HTERT RPE-1 (cell line): ENCODE data around the gene RRP1.

ENCODE experiments used
- in situ Hi-C: fragments of 300-500 bp; cut with MboI; formaldehyde crosslinking; loops from 4 replicates; pipeline ENCODE4 v1.14.3; 2020; ENCODE audit warnings: low sequenced_read_pairs

The RRP1 gene

DNA sequence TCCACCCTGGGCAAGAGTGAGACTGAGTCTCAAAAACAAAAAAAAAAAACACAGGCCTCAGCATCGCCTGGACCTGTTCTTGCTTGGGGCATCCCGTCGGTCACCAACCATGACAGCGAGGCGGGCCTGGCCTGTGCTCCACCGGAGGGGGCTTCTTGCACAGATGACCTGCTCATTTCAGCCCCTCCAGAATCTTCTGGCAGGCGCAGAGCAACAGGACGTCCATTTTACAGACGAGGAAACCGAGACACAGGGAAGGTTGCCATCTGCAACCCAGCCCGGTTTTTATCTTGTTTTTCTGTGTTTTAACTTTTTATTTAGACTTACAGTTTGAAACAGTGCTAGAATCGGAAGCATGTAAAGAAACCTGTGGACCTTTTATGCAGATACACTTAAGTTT lies 14.2 kb upstream of the RRP1 start:
- in situ Hi-C loops = no loop called here

DNA sequence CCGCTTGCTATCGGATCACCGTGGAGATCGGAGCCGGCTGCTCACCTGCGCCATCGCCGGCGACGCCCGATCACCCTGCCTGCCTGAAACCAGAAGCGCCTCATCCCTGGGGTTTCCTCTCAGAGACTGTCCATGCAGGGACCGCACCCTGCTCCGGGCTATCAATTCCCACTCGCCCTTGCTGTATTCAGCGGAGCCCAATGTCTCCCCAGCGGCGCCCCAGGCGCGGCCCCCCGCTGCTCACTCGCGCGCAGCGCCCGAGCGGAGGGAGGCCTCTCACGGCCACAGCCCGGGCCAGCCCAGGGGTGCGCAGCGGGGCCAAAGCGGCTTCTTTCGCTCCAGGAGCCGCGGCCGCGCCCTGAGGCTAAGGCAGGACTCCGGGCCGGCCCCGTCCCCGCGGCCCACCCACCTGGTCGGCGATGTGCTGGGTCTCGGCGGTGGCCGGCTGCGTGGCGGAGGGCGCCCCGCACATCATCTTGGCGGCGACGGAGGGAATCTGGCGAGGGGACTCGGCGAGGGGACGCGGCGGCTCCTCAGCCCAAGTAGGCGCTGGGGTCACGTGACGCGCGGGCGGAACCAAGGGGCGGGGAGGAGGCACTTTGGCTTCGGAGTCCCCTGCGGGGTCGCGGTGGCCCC lies 13.5 kb upstream of the RRP1 start, which contains the start of gene CSTB:
Gene CSTB, minus strand, starts transcription at position 514 of the 636 bp plus-strand sequence. Its CDS starts 39 bp downstream, at position 475.
- in situ Hi-C loops = no loop called here

DNA sequence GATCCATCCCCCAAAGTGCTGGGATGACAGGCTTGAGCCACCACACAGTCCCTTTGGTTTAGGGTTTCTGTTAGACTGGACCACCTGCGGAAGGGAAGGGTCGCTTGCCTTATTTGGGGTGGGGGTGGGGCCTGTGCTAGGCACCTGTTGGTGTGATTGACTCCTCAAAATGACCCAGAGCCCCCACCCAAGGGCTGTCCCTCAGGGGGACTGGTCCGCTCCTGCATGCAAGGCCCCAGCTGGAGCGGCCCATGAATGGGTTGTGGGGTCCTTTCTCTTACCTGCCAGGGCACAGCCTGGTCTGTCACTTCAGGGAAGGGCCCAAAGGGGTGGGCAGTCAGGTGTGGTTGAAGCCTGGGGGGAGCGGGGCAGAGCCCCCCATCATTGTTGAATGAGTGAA lies 11.4 kb upstream of the RRP1 start:
- in situ Hi-C loops = no loop called here

DNA sequence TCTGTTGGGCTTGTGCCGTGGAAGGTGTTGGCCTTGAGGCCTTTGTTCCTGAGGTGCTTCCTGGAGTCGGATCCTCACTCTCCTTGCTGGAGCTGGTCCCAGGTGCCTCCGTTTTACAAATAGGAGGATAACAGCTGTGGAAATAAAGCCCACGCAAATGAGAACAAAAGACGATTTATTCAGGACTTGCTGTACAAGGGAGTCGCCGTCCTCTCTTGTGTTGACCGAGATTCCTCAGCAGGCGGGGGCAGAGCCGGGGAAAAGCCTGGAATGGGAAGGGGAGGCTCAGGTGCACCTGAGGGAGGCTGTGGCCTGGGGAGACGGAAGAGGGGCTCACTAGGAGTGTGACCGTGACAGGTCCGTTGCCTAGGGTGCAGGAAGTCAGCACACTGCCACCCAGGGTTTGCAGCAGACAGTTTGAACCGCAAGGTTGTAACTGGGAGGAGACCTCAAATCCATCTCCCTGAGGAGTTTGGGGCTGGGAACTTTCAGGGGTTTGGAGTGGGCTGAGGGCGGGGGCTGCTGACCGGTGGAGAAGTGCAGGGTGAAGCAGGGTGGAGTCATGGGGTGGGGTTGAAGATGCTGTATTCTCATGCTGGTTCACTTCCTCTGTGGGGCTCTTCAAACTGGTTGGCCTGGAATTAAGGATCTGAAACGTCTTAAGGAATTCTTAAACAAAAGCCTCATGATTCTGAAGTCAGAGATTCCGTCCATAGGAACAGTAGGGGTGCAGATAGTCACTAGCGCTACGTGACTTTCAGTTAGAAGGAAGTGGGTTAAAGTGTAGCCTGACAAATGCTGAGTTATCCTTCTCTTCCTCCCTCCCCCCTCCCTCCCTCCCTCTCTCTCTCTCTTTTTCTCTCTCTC lies 10.7 kb upstream of the RRP1 start:
- in situ Hi-C loops = no loop called here

DNA sequence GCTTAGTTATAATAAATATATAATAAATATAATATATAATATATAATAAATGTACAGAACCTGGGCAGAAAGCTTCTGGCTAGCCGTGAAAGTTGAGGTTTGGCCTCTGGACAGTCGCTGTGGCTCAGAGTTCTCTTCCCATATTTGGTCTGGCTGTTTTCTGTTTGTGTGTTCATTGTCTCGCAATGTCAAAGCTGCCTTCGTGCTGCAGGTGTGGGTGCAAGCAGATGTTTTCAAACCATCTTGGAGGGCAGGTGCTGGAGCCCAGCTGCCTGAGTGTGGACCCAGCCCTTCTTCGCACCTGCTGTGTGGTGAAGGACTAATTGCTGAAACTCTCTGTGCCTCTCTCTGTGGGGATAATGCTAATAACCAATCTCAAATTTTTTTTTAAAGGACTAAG lies 9.7 kb upstream of the RRP1 start:
- in situ Hi-C loops = no loop called here

DNA sequence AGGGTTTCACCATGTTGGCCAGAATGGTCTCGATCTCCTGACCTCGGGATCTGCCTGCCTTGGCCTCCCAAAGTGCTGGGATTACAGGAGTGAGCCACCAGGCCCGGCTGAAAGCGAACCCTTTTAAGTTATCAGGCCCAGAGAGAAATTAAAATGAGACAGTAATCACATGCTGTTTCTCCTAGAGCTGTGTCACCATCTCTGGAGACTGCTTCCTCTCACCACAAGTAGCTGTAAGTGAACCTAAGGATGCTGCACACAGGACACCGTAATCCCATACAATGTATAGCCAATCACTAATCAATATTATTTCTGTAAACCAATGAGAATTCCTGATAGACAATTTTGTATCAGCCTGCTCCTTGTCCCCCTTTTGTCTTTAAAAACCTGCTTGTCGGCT lies 7.5 kb upstream of the RRP1 start:
- in situ Hi-C loops = no loop called here

DNA sequence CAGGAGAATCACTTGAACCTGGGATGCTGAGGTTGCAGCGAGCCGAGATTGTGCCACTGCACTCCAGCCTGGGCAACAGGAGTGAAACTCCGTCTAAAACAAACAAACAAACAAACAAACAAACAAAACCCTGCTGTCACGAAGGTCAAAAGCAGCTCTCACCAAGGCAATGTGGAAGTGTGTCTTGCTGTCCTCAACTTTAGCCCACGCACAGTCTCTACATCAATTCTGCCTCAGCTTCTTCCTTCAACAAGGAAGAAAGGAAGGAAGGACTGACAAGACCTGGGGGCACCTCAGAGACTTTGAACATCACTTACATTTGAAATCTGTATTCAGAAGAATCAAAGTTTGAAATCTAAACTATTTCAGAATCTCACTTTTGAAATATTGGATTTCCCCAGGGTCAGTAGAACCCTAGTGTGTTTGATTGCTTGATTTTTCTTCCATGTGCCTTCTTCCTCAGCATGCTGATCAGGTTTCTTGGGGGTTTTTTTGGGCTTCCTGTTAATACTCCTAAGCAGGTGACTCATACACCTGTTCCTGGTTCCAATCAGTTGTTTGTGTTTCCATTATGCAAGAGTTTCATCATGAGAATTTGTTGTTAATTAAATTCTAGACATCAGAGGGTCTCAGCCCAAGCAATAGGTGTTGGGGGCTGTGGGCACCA lies 6.8 kb upstream of the RRP1 start:
- in situ Hi-C loops = no loop called here

DNA sequence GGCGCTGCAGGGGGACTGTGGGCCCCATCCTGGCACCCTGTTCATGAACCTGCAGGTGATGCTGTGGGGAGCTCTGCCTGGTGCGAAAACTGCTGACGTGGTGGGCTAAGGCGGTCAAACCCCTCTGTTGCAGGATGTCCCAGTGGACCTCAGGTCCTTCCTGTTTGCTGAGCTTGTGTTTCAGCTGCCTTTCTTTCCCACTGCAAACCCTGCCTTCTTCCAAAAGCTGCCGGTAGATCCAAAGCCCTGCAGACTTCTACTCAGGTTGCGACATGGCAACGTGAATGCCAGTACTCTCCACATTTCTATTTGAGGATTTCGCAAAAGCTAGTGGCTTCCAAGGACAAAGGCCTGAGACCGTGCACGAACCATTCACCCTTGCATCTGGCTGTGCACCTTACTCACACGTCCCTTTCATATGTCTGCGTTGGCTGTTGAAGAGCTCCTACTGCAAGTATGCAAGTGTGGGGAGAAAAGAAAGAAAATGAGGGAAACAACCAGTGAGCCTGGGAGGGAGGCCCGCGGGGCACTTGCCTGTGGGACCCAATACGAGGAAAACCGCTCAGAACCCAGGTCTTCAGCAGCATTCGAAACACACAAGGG lies 6.2 kb upstream of the RRP1 start:
- in situ Hi-C loops = no loop called here

DNA sequence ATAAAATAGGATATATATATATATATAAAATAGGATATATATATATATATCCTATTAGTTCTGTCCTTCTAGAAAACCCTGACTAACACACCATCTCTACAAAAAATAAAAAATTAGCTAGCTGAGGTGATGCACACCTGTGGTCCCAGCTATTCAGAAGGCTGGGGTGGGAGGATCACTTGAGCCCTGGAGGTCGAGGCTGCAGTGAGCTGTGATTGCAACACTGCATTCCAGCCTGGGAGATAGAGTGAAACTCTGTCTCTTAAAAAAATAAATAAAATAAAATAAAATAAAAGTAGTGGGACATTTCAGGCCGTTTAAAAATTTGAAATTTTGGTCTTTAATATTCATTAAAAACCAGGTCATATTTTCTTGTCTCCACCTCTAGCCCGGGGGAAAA lies 4.2 kb upstream of the RRP1 start:
- in situ Hi-C loops = no loop called here

DNA sequence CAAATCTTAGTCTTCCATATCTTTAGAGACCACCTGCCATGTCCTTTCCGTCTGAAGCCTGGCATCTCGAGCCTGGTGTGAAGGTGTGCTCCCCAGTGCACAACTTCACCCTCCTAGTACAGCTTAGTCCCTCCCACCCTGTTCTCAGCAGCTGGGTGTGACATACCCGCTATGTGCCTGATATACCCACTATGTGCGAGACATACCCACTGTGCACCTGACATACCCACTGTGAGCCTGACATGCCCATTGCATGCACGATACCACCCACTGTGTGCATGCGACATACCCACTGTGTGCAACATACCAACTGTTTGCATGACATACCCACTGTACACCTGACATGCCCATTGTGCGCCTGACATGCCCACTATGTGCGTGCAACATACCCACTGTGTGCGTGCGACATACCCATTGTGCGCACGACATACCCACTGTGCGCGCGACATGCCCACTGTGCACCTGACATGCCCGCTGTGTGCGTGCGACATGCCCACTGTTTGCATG lies 3.0 kb upstream of the RRP1 start:
- in situ Hi-C loops = no loop called here

DNA sequence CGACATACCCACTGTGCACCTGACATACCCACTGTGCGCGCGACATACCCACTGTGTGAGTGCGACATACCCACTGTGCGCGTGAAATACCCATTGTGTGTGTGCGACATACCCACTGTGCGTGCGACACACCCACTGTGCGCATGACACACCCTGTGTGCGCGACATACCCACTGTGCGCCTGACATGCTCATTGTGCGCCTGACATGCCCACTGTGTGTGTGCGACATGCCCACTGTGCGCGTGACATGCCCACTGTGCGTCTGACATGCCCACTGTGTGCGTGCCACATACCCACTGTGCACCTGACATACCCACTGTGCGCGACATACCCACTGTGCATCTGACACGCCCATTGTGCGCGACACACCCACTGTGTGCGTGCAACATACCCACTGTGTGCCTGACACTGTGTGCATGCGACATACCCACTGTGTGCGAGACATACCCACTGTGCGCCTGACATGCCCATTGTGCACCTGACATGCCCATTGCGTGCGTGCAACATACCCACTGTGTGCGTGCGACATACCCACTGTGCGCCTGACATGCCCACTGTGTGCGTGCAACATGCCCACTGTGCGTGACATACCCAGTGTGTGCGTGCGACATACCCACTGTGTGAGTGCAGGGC lies 2.5 kb upstream of the RRP1 start:
- in situ Hi-C loops = no loop called here

DNA sequence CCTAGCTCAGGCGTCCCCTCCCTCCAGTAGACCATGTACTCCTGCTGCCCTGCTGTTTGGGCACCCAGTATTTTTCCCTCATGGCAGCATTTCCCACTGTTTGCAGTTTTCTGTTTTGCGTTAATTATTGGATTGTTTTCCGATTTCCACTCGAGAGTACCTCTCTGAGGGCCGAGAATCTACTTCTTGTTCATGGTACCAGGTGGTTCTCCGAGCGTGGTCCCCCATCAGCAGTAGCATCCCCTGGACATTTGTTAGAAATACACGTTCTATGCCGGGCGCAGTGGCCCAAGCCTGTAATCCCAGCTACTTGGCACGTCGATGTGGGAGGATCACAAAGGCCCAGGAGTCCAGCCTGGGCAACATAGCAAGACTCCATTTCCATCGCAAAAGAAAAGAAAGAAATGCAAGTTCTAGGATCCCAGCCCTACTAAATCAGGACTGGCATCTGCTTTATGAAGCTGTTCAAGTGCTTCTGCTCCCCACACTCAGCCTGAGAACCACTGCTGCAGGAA lies 690 bp downstream of the RRP1 start:
- in situ Hi-C loops = no loop called here

DNA sequence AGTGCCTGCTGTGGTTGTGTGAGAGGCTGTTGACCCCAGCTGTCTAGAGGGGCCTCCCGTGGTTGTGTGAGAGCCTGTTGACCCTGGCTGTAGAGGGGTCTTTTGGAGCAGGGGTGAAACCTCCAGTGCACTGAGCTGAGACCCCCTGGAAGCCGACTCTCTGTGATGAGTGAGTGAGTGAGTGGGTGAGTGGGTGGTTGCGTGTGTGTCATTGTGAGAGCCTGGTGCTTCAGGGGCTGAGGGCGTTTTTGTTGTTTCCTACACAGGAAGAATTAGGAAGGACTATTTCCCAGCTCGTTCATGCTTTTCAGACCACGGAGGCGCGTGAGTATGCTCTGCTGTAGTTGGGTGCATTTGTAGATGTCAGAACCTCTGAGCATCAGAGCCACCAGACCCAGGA lies 3.0 kb downstream of the RRP1 start:
- in situ Hi-C loops = no loop called here

DNA sequence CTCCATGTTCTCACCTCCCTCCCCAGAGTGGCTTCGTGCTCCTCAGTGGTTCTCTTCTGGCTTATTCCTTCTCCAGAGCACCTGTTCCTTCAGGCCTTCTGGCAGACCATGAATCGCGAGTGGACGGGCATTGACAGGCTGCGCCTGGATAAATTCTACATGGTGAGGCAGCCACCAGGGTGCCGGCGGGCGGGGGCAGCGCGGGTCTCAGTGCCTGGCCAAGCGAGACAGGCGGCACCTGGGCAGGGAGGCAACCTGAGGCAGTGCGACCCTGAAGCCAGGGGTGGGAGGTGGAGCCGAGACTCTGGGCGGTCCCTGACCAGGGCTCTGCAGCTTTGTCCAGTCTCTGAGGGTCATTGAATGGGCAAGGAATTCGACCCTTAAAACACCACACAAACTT lies 3.9 kb downstream of the RRP1 start:
- in situ Hi-C loops = no loop called here

DNA sequence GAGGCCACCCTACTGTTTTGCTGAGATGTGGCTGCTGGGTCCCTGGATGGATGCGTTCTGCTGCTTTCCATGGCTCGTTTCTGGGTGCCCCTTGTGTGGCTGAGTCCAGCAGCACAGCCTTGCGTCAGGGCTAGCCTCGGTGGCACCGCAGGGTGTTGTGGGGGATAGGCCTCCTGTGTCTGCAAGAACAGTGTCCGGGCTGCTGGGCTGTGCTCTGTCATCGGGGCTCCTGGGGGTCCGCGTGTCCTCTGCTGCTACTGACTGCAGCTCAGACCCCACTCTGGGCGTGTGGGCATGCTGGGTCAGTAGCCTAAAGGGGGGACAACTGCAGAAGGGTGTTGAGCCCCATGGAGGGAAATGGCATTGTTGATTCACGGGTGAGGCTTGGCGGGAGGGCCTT lies 4.9 kb downstream of the RRP1 start:
- in situ Hi-C loops = no loop called here

DNA sequence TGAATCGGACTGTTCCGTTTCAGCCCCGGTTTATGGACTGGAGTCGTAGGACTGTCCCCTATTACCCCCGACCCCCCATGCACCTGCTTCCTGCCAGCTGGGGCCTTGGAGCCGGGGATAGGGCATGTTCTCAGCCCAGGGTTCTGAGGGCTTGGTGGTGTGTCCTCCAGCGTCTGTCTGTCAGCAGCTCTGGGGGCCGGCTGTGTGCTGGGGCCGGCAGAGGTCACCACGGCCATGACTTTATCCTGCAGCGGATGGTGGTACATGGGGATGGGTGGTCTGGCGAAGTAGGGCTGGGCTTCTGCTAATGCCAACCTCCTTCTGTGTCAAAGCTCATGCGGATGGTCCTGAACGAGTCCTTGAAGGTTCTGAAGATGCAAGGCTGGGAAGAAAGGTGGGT lies 5.5 kb downstream of the RRP1 start:
- in situ Hi-C loops = no loop called here

DNA sequence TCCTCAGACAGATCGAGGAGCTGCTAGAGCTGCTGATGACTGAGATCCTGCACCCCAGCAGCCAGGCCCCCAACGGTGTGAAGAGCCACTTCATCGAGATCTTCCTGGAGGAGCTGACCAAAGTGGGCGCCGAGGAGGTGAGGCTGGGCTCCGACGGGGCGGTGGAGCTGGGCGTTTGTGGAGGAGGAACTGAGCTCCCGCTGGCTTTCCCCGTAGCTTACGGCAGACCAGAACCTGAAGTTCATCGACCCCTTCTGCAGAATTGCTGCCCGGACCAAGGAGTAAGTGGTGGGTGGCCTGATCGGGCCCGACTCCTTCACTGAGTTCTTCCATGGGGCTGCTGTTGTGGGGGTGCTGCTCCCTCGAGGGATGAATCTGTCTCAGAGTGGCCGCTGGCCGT lies 8.0 kb downstream of the RRP1 start:
- in situ Hi-C loops = no loop called here

DNA sequence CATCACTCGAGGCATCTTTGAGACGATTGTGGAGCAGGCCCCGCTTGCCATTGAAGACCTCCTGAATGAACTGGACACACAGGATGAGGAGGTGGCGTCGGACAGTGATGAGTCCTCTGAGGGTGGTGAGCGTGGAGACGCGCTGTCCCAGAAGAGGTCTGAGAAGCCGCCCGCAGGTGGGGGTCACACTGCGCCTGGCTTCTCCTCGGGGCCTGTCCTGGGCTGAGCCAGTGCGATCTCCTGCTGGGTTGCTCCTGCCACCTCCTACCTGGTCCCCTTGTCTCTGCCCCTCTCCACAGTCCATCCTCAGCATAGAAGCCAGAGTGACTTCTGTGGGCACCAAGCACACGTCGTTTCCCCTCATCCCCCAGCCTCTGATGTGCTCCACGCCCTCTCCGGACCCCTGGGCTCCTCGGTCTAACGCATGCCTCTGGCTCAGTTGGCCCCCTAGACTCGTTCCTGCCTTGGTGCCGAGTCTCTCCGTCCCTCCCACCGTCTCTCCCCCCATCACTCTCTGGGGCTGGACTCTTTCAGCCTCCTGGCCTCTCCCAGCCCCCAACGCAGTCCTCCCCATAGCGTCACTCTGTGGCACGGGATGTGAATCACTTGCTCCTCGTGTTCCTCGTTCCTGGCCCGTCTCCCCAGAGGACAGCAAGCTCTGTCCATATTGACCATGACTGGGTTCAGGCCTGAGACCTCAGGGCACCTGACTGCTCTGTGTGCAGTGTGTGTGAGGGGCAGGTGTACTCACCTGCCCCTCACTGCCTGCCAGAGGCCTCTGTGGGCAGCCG lies 8.7 kb downstream of the RRP1 start:
- in situ Hi-C loops = no loop called here

DNA sequence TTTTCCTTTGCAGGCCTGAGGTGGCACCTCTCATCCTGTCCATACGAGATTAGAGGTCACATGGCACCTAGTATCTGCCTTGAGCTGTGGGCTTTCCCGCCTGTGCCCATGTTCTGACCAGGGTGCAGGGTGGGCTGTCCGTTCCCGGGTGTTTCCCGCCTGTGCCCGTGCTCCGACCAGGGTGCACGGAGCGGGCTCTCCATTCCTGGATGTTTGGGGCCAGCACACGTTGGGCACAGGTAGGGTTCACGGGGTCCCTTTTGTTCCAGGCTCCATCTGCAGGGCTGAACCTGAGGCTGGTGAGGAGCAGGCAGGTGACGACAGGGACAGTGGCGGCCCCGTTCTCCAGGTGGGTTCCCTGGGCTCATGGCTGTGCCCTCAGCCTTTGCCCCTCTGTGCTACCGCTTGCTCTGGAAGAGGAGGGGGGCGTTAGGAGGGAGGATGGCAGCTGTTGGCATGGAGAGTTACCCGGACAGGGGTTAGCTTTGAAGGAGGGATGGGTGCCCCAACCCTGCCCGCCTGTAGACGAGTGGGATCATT lies 10.0 kb downstream of the RRP1 start:
- in situ Hi-C loops = no loop called here

DNA sequence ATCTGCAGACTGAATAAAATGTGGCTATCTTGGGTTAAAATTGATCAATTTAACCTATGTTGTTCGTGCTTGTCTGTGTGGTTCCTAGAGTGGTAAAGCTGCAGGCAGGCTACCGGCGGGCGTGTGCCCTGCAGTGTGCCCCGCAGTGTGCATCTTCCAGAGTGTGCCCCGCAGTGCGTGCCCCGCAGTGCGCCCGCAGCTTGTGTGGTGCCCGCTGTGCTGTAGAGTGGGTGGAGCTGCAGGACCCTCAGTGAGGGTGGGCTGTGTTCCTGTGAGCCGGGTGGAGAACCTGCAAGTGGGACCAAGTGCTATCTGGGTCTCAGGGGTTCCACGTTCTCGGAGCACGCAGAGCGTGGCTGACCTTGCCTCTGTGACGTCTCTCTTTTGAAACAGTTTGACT lies 10.7 kb downstream of the RRP1 start:
- in situ Hi-C loops = no loop called here
